C4-2B (cell line): ENCODE measurements around the gene PTPN12.
"Not testable (repeated sequence)": the region's sequence is repeated elsewhere in the genome, so short reads cannot be mapped to it uniquely, and the experiment has no call there.

Experiments used
- H3K27ac ChIP-seq: fragments of 450-650 bp; 2 replicates; pipeline ENCODE4 v1.5.1; 2017
- CTCF ChIP-seq: fragments of 450-650 bp; conservative IDR thresholded peaks from 2 replicates; pipeline ENCODE4 v1.5.1; 2017; ENCODE audit warnings: mild to moderate bottlenecking
- ZFX ChIP-seq: fragments of 450-650 bp; IDR thresholded peaks from 2 replicates; pipeline ENCODE4 v1.6.1; 2017

PTPN12 gene

GRCh38 chr7:77532247-77532646 lies 4.8 kb upstream of the PTPN12 start:
- no peak overlapping the region for H3K27ac ChIP-seq
- no peak for TF ChIP-seq CTCF
- TF ChIP-seq ZFX: no peak

GRCh38 chr7:77532732-77533131 lies 4.4 kb upstream of the PTPN12 start:
- not testable (repeated sequence) for H3K27ac ChIP-seq

DNA sequence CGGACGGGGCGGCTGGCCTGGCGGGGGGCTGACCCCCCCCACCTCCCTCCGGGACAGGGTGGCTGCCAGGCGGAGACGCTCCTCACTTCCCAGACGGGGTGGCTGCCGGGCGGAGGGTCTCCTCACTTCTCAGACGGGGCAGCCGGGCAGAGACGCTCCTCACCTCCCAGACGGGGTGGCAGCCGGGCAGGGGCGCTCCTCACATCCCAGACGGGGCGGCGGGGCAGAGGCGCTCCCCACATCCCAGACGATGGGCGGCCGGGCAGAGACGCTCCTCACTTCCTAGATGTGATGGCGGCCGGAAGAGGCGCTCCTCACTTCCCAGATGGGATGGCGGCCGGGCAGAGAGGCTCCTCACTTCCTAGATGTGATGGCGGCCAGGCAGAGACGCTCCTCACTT lies 3.0 kb upstream of the PTPN12 start:
- not testable (repeated sequence) for H3K27ac ChIP-seq

DNA sequence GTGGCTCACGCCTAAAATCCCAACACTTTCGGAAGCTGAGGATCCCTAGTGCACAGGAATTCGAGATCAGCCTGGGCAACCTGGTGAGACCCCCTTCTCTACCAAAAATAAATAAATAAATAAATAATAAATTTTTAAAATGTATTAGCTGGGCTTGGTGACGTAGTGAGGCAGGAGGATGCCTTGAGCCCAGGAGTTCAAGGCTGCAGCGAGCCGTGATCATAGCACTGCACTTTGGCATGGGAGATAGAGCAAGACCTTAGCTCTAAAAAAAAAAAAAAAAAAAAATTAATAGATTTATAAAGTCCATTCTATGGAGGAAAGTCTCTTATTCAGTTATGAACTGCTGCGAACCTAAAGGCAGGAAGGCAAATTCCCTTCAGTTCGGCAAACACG lies 1.1 kb upstream of the PTPN12 start:
- H3K27ac ChIP-seq: peak overlapping the region; percentile 96
- TF ChIP-seq ZFX: no peak
- no peak for TF ChIP-seq CTCF

GRCh38 chr7:77536413-77537135 lies 521 bp upstream of the PTPN12 start:
- peak overlapping the region; percentile 96 for H3K27ac ChIP-seq
- TF ChIP-seq ZFX (no peak), CTCF (no peak)

- peak overlapping the region; percentile 96 for H3K27ac ChIP-seq
- no peak for TF ChIP-seq CTCF
- TF ChIP-seq ZFX: 0 out of 2 replicates have a peak, but pooled peaks have one; percentile 50
Measured at GRCh38 chr7:77537778-77538280, 734 bp downstream of the PTPN12 start.

- TF ChIP-seq CTCF (no peak), ZFX (no peak)
- peak overlapping the region; percentile 96 for H3K27ac ChIP-seq
Measured at GRCh38 chr7:77538281-77539212, 1.5 kb downstream of the PTPN12 start.

GRCh38 chr7:77540402-77540822 lies 3.3 kb downstream of the PTPN12 start:
- no peak overlapping the region for H3K27ac ChIP-seq
- no peak for TF ChIP-seq CTCF
- no peak for TF ChIP-seq ZFX

GRCh38 chr7:77540993-77541392 lies 3.9 kb downstream of the PTPN12 start:
- H3K27ac ChIP-seq: not testable (repeated sequence)
